CD14-positive monocyte (primary cell): Measurements from ENCODE around the gene IL7R. TPM values are rescaled to one million over a fixed set of nuclear protein-coding genes. Genes with fewer than 3 reads are reported as not detected.

ENCODE experiments used
- DNase-seq, 3 donors: peaks; one replicate each; pipeline ENCODE4 v3.0.0-alpha.2; 2011 to 2022
- H2AFZ ChIP-seq: 2 replicates; pipeline ENCODE4 v1.6.0; 2012; ENCODE audit warnings: mild to moderate bottlenecking, low read depth, low read length, inconsistent platforms; ENCODE audit not compliant: insufficient read depth, poor library complexity, severe bottlenecking
- H3K27ac ChIP-seq, 2 donors: 1 replicate in 1 of 2; 2 replicates in 1 of 2; pipeline ENCODE4 v1.5.1; 2012 to 2013; ENCODE audit warnings: low read length in 2 of 2, control low read depth in 1 of 2, inconsistent platforms in 1 of 2, low read depth in 1 of 2, mild to moderate bottlenecking in 1 of 2
- H3K27me3 ChIP-seq, 2 donors: one replicate each; pipeline versions ENCODE4 v1.6.0 to v1.6.1; 2011 to 2013; ENCODE audit warnings: low read length in 2 of 2; ENCODE audit not compliant: control insufficient read depth in 2 of 2, insufficient read depth in 2 of 2
- H3K36me3 ChIP-seq, 2 donors: replicated peaks in 1 of 2; 1 replicate in 1 of 2; 2 replicates in 1 of 2; pipeline versions ENCODE4 v1.5.1 to v1.6.1; 2012 to 2013; ENCODE audit warnings: low read length in 2 of 2, control low read depth in 1 of 2, inconsistent platforms in 1 of 2, mild to moderate bottlenecking in 1 of 2; ENCODE audit not compliant: insufficient read depth in 2 of 2, control insufficient read depth in 1 of 2
- H3K4me1 ChIP-seq, 2 donors: 1 replicate in 1 of 2; 2 replicates in 1 of 2; pipeline versions ENCODE4 v1.5.1 to v1.6.1; 2012 to 2013; ENCODE audit warnings: low read length in 2 of 2, control low read depth in 1 of 2, inconsistent platforms in 1 of 2, mild to moderate bottlenecking in 1 of 2, moderate library complexity in 1 of 2; ENCODE audit not compliant: insufficient read depth in 2 of 2, control insufficient read depth in 1 of 2
- H3K4me2 ChIP-seq: replicated peaks from 2 replicates; pipeline ENCODE3; 2012; ENCODE audit warnings: low read length, moderate library complexity, mild to moderate bottlenecking; ENCODE audit not compliant: poor library complexity, severe bottlenecking; ENCODE audit errors: extremely low read depth
- H3K4me3 ChIP-seq, 3 experiments: fragments of 200-600 bp in 1 of 3; sonication (generic) in 1 of 3; replicated peaks in 1 of 3; 1 replicate in 2 of 3; 2 replicates in 1 of 3; pipeline ENCODE4 v1.5.1; 2011 to 2013; ENCODE audit warnings: low read length in 3 of 3, mild to moderate bottlenecking in 3 of 3, control low read depth in 2 of 3, low read depth in 2 of 3, inconsistent platforms in 1 of 3, moderate library complexity in 1 of 3
- H3K79me2 ChIP-seq: 2 replicates; pipeline ENCODE4 v1.6.0; 2012; ENCODE audit warnings: mild to moderate bottlenecking, control low read depth, inconsistent platforms, low read length, moderate library complexity; ENCODE audit not compliant: insufficient read depth
- H3K9ac ChIP-seq: 2 replicates; pipeline ENCODE4 v1.6.0; 2017; ENCODE audit warnings: low read length, mild to moderate bottlenecking; ENCODE audit not compliant: insufficient read depth, poor library complexity, severe bottlenecking
- H3K9me3 ChIP-seq, 2 donors: replicated peaks in 1 of 2; 1 replicate in 1 of 2; 2 replicates in 1 of 2; pipeline versions ENCODE4 v1.5.1 to v1.6.1; 2012 to 2013; ENCODE audit warnings: low read length in 2 of 2, control low read depth in 1 of 2; ENCODE audit not compliant: control insufficient read depth in 1 of 2, insufficient read depth in 1 of 2
- H4K20me1 ChIP-seq: 2 replicates; pipeline ENCODE4 v1.6.0; 2012; ENCODE audit warnings: mild to moderate bottlenecking, low read length, control low read depth, moderate library complexity; ENCODE audit not compliant: insufficient read depth
- H3K27ac Mint-ChIP-seq, 7 donors: one replicate each; pipeline ENCODE4 v1.8.0; 2020; ENCODE audit warnings: mild to moderate bottlenecking in 7 of 7, mixed read lengths in 7 of 7, moderate library complexity in 6 of 7, inconsistent platforms in 2 of 7
- H3K27me3 Mint-ChIP-seq, 3 donors: one replicate each; pipeline ENCODE4 v1.8.0; 2021 to 2022; ENCODE audit warnings: low read depth in 3 of 3, mild to moderate bottlenecking in 3 of 3, mixed read lengths in 3 of 3, moderate library complexity in 3 of 3, inconsistent platforms in 1 of 3
- H3K36me3 Mint-ChIP-seq, 2 donors: one replicate each; pipeline ENCODE4 v1.8.0; 2020; ENCODE audit warnings: mixed read lengths in 2 of 2, inconsistent platforms in 1 of 2, mild to moderate bottlenecking in 1 of 2
- H3K4me1 Mint-ChIP-seq: one replicate; pipeline ENCODE4 v1.8.0; 2020; ENCODE audit warnings: mild to moderate bottlenecking, mixed read lengths
- H3K4me3 Mint-ChIP-seq, 2 donors: one replicate each; pipeline ENCODE4 v1.8.0; 2020; ENCODE audit warnings: mild to moderate bottlenecking in 2 of 2, mixed read lengths in 2 of 2, moderate library complexity in 1 of 2
- H3K9me3 Mint-ChIP-seq, 7 donors: one replicate each; pipeline ENCODE4 v1.8.0; 2020 to 2022; ENCODE audit warnings: mixed read lengths in 7 of 7, mild to moderate bottlenecking in 6 of 7, moderate library complexity in 6 of 7, inconsistent platforms in 2 of 7
- CTCF ChIP-seq: fragments of 200-600 bp; IDR thresholded peaks from one replicate; pipeline ENCODE4 v1.8.0; 2022; ENCODE audit warnings: antibody characterized with exemption, mild to moderate bottlenecking
- WGBS: methylation state at CpG from one replicate; pipeline ENCODE4 v1.1.5; 2013; ENCODE audit warnings: missing lambda C conversion rate; ENCODE audit not compliant: insufficient coverage; 5-methylcytosine and 5-hydroxymethylcytosine counted together
- intact Hi-C, 2 donors: fragments of 100-400 bp; cut with micrococcal nuclease; formaldehyde crosslinking; loops; one replicate each; pipeline versions ENCODE4 v1.15.0 to v1.15.1; 2023
- polyA plus RNA-seq, 3 donors: library from polyadenylated mRNA; depleted of rRNA in 1 of 3; unstranded in 2 of 3; stranded (reverse) in 1 of 3; fragments of 300-500 nt in 2 of 3; fragments of >200 nt in 1 of 3; fragmentation: Illumina TruSeq in 2 of 3; gene quantifications; 1 replicate in 2 of 3; 2 replicates in 1 of 3; pipeline ENCODE4 v1.2.3, GENCODE V29; 2012 to 2021

The IL7R gene
- polyA plus RNA-seq, 3 donors = 0.12 to 1.9 (median 1.1) TPM

- H3K79me2 ChIP-seq = no peaks in the 10 kb centered on the region
- no peak overlapping the region for H3K27ac ChIP-seq
- Mint-ChIP-seq H3K36me3 (no peaks in the 10 kb centered on the region), H3K4me1 (peaks cover 31% of the 10 kb centered on the region), H3K4me3 (no peak overlapping the region), H3K27ac (no peak overlapping the region), H3K9me3 (peaks cover 0 to 10% (median 2%) of the 10 kb centered on the region in 7 donors), H3K27me3 (peaks cover 0 to 1% (median 0%) of the 10 kb centered on the region in 3 donors)
- no peaks in the 10 kb centered on the region for H3K27me3 ChIP-seq
- no peaks in the 10 kb centered on the region for H3K36me3 ChIP-seq
- no peaks in the 10 kb centered on the region for H3K9me3 ChIP-seq
- 83% methylated on average over 2 of the region's 2 CpGs for WGBS
- peaks cover 24 to 30% of the 10 kb centered on the region in 2 donors for H3K4me1 ChIP-seq
- no peaks in the 10 kb centered on the region for H4K20me1 ChIP-seq
- TF ChIP-seq CTCF = no peak
- intact Hi-C loops = no loop called here
- no peak overlapping the region for H3K4me2 ChIP-seq
- no peak overlapping the region for H3K4me3 ChIP-seq
- H2AFZ ChIP-seq = no peak overlapping the region
- no peak for DNase-seq
- H3K9ac ChIP-seq = no peak overlapping the region
These were observed 25.1 kb downstream of the IL7R start for GRCh38 chr5:35881758-35882157.

- peak overlapping the region; percentile 33 for H3K4me2 ChIP-seq
- Mint-ChIP-seq H3K9me3 (peaks cover 0 to 10% (median 2%) of the 10 kb centered on the region in 7 donors), H3K27ac (peak overlapping the region; percentile 17 to 82 (median 77)), H3K4me1 (peaks cover 29% of the 10 kb centered on the region), H3K27me3 (peaks cover 0 to 1% (median 0%) of the 10 kb centered on the region in 3 donors), H3K4me3 (peak overlapping the region in 1 of 2 donors; percentile 54), H3K36me3 (no peaks in the 10 kb centered on the region)
- H3K4me3 ChIP-seq = peak overlapping the region in 1 of 3 experiments; percentile 3
- WGBS = no CpG with 5 or more reads among the region's 1 CpG
- no peaks in the 10 kb centered on the region for H3K9me3 ChIP-seq
- peaks cover 24 to 30% of the 10 kb centered on the region in 2 donors for H3K4me1 ChIP-seq
- no peaks in the 10 kb centered on the region for H4K20me1 ChIP-seq
- TF ChIP-seq CTCF = no peak
- H2AFZ ChIP-seq = peak overlapping the region; percentile 23
- DNase-seq = peak; percentile 33 to 83 (median 39)
- no peak overlapping the region for H3K9ac ChIP-seq
- H3K27me3 ChIP-seq = no peaks in the 10 kb centered on the region
- intact Hi-C loops = no loop called here
- H3K36me3 ChIP-seq = no peaks in the 10 kb centered on the region
- H3K27ac ChIP-seq = peak overlapping the region in 1 of 2 donors; percentile 55
- no peaks in the 10 kb centered on the region for H3K79me2 ChIP-seq
These were observed 27.6 kb downstream of the IL7R start for GRCh38 chr5:35884191-35884769.
